ENCODE measurements around the gene SLC4A4.

The SLC4A4 gene

DNA sequence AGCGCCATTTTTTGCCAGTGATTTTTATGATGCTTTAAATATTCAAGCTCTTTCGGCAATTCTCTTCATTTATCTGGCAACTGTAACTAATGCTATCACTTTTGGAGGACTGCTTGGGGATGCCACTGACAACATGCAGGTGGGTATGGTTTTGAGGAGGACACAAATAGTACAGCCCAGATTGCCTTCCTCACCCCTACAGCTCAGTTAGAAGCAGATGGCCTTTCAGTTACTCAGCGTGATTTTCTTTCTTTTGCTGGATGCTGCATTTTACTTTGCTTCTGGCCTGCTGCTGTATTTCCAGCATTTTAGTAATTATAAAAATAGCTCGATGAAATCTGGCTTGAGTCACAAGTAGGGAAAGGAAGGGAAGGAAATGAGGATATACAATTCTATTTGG, 114.7 kb downstream of the SLC4A4 start:
- Mint-ChIP-seq H3K27me3 (no peaks in the 10 kb centered on the region), H3K4me1 (ENCODE audit: low read depth) (no peaks in the 10 kb centered on the region), H3K27ac (no peak overlapping the region), H3K9me3 (no peaks in the 10 kb centered on the region), H3K4me3 (no peak overlapping the region), H3K36me3 (ENCODE audit: low read depth) (no peaks in the 10 kb centered on the region)
- no peak for DNase-seq

DNA sequence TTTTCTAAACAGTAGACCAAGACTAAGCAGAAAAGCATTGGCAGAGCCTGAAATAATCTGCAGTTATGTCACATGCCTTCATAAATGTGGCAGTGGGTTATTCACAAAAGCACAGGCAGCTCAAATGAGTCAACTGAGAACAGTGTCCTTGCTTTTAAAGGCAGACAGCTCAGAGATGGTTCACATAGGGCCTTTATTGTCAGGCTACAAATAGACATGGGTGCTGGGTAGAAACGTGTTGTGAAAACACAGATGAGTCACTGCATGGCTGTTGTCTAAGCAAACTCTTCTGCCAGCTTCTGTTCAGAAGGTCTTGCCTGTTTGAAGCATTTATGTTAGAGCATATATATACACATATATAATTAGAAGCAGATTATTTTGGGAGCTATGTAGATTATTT, 118.0 kb downstream of the SLC4A4 start:
- Mint-ChIP-seq H3K27ac (no peak overlapping the region), H3K27me3 (no peaks in the 10 kb centered on the region), H3K9me3 (no peaks in the 10 kb centered on the region), H3K4me3 (no peak overlapping the region), H3K4me1 (ENCODE audit: low read depth) (no peaks in the 10 kb centered on the region), H3K36me3 (ENCODE audit: low read depth) (no peaks in the 10 kb centered on the region)
- DNase-seq = no peak

DNA sequence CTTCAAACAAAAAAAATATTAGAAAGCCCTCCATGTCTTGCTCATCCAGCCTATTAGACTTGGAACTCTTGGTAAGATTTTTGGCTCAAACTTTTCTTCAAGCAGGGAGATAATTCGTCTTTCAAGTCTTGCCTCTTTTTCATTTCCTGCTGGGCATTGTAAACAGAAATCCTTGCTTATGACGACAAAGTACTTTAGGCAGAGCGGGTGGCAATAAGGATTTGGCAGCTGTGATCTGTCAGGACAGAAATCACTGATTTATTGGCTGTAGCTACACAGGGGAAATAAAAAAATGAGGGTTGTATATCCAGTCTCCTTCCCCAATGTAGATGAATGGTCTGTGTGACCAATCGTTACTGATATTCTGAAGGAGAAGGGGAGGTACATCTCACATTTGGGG, 121.6 kb downstream of the SLC4A4 start:
- Mint-ChIP-seq H3K9me3 (no peaks in the 10 kb centered on the region), H3K27ac (no peak overlapping the region), H3K4me3 (no peak overlapping the region), H3K27me3 (no peaks in the 10 kb centered on the region), H3K4me1 (ENCODE audit: low read depth) (no peaks in the 10 kb centered on the region), H3K36me3 (ENCODE audit: low read depth) (no peaks in the 10 kb centered on the region)
- no peak for DNase-seq

DNA sequence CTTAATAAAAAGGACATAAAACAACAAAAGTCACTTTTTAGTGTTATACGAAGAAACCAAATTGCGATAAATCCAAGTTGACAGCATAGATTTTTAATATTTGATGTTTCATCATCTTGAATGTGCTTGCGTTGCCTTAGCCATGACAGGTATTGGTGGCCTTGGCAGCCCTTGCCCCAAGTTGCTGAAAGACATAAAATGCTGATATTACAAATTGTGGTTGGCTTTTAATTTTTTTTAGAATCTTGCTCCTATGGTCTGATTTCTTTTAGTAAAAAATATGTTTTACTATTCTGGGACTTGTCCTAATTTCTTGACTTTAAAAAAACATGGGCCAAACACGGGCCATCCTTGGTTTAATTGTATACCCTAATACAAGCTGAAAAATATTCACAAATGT, 122.6 kb downstream of the SLC4A4 start:
- no peak for DNase-seq
- Mint-ChIP-seq H3K4me1 (ENCODE audit: low read depth) (no peaks in the 10 kb centered on the region), H3K4me3 (no peak overlapping the region), H3K9me3 (no peaks in the 10 kb centered on the region), H3K36me3 (ENCODE audit: low read depth) (no peaks in the 10 kb centered on the region), H3K27ac (no peak overlapping the region), H3K27me3 (no peaks in the 10 kb centered on the region)

DNA sequence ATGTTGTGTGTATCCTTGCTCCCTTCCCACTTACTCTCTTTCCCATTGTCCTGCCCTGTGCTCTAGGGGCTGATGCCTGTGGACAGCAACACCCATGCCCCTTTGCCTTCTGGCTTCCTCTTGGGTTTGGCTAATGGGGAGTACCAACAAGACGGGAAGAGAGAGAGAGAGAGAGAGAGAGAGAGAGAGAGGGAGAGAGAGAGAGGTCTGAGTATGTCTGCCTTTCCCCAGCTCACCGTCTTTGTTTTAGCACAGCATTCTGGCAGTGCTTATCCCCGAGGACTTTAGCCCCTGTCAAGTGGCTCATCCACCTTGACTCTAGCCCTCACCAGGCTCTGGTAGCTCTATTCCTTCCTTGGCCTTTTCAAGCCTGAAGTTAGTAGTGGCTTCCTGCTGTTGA, 128.0 kb downstream of the SLC4A4 start:
- no peaks in the 10 kb centered on the region for H3K27me3 Mint-ChIP-seq
- H3K4me1 Mint-ChIP-seq (ENCODE audit: low read depth) = no peaks in the 10 kb centered on the region
- DNase-seq = no peak
- no peak overlapping the region for H3K4me3 Mint-ChIP-seq
- no peaks in the 10 kb centered on the region for H3K9me3 Mint-ChIP-seq
- no peaks in the 10 kb centered on the region for H3K36me3 Mint-ChIP-seq (ENCODE audit: low read depth)
- no peak overlapping the region for H3K27ac Mint-ChIP-seq

DNA sequence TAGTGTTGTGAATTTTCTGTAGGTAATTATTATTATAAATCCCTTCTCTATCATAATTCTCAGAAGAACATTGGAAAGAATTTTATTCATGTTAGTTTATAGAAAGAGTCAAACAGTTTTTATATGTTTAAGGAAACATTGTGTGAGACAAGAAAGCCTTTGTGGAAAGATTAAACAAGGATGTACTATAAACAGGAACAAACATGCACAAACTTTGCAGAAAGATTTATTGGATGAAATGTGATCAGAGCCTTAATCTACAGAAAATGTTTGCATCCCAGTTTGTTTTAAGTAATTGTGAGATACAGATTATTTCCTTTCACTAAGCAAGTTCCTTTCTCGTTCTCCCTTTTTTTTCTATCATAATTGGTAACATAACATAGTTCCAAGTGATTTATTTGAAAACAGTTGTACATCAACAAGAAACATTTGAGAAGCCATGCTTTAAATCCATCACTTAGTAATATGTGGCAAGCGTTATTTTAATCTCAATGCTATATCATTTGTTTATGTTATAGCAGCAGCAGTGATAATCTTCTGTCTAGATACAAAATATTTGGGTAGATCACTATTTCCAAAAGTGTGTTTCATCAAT, 129.4 kb downstream of the SLC4A4 start:
- Mint-ChIP-seq H3K36me3 (ENCODE audit: low read depth) (no peaks in the 10 kb centered on the region), H3K27ac (no peak overlapping the region), H3K4me1 (ENCODE audit: low read depth) (no peaks in the 10 kb centered on the region), H3K27me3 (no peaks in the 10 kb centered on the region), H3K9me3 (no peaks in the 10 kb centered on the region), H3K4me3 (no peak overlapping the region)
- DNase-seq = no peak

DNA sequence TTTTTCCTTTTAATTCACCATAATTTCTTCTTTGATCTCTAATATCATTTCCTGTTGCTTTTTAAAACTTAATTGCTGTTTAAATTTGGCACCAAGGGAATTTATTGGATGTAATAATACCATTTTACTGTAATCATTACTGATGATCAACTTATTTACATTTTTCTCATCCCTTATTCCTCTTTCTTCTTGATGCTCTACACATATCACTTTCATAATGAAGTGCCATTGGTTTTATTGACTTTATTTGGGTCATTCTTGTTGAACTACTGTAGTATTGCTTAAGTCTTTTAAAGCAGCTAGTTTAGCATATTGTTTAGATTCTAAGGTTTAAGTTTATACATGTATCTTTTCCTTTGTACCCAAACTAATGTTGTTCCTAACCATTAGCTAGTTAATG, 130.7 kb downstream of the SLC4A4 start:
- no peak for DNase-seq
- no peaks in the 10 kb centered on the region for H3K36me3 Mint-ChIP-seq (ENCODE audit: low read depth)
- H3K27ac Mint-ChIP-seq = no peak overlapping the region
- H3K4me1 Mint-ChIP-seq (ENCODE audit: low read depth) = no peaks in the 10 kb centered on the region
- no peaks in the 10 kb centered on the region for H3K27me3 Mint-ChIP-seq
- no peaks in the 10 kb centered on the region for H3K9me3 Mint-ChIP-seq
- no peak overlapping the region for H3K4me3 Mint-ChIP-seq

DNA sequence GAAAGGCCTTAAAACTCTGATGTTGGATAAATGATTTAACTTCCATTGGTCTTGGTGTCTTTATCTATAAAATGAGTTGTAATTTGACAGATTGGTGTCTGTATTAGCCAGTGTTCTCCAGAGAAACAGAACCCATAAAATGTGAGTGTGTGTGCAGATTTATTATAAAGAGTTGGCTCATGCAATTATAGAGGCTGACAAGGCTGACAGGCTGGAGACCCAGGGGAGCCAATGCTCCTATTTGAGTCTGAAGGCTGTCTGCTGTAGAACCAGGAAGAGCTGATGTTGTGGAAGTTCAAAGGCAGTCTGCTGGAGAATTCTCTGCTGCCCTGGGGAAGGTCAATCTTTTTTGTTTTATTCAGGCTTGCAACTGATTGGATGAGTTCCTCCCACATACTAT, 131.7 kb downstream of the SLC4A4 start:
- H3K27me3 Mint-ChIP-seq = no peaks in the 10 kb centered on the region

DNA sequence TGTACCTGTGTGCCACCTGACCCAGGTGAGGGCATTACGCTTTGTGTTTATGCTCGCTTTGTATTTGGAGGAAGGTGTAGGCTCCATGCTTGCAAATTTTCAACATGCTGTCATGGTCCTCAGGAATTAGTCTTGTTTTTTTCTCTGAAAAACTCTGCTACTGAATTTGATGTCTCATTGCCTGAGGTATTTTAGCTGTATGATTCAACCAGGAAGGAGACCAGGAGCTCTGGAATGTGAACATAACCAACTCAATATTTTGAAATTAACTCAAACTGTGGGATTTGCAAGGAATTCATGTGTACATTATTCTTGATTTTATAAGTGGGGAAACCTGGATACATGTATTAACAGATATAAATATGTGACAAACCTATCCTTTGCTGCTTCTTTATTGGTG, 134.1 kb downstream of the SLC4A4 start:
- no peaks in the 10 kb centered on the region for H3K9me3 Mint-ChIP-seq

More for the DNA sequence above, 131.7 kb downstream of the SLC4A4 start:
- Mint-ChIP-seq H3K36me3 (ENCODE audit: low read depth) (no peaks in the 10 kb centered on the region), H3K9me3 (no peaks in the 10 kb centered on the region), H3K4me1 (ENCODE audit: low read depth) (no peaks in the 10 kb centered on the region), H3K27ac (no peak overlapping the region), H3K4me3 (no peak overlapping the region)
- DNase-seq = no peak

DNA sequence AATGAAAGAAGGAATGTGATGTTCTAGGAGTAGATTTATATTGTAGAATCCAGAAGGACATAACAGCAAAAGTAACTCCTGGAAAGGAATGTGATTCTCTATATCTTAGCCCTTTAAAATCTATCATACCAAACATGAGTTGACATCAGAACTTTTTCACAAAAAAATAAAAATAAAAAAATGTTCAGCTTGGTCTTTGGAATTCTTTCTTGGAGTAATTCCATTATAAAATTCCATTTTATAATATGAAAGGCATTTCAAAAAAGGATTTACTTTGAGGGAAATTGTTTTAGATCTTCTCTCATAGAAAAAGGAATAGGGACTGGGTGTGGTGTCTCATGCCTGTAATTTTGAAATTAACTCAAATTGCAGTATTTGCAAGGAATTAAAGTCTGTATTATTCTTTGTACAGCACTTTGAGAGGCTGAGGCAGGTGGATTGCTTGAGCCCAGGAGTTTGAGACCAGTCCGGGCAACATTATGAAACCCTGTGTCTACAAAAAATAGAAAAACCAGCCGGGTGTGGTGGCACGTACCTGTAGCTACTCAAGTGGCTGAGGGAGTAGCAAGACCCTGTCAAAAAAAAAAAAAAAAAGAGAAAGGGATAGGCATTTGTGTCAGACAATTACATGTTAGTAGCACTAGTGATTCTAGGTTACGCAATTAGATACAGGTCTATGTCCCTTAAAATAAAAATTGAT, 134.9 kb downstream of the SLC4A4 start:
- H3K27ac Mint-ChIP-seq = no peak overlapping the region
- no peak overlapping the region for H3K4me3 Mint-ChIP-seq
- no peaks in the 10 kb centered on the region for H3K4me1 Mint-ChIP-seq (ENCODE audit: low read depth)
- no peaks in the 10 kb centered on the region for H3K9me3 Mint-ChIP-seq
- no peak for DNase-seq
- no peaks in the 10 kb centered on the region for H3K27me3 Mint-ChIP-seq
- no peaks in the 10 kb centered on the region for H3K36me3 Mint-ChIP-seq (ENCODE audit: low read depth)

More for the DNA sequence above, 134.1 kb downstream of the SLC4A4 start:
- DNase-seq = no peak
- H3K36me3 Mint-ChIP-seq (ENCODE audit: low read depth) = no peaks in the 10 kb centered on the region
- no peak overlapping the region for H3K4me3 Mint-ChIP-seq
- H3K27ac Mint-ChIP-seq = no peak overlapping the region
- H3K27me3 Mint-ChIP-seq = no peaks in the 10 kb centered on the region
- H3K4me1 Mint-ChIP-seq (ENCODE audit: low read depth) = no peaks in the 10 kb centered on the region

DNA sequence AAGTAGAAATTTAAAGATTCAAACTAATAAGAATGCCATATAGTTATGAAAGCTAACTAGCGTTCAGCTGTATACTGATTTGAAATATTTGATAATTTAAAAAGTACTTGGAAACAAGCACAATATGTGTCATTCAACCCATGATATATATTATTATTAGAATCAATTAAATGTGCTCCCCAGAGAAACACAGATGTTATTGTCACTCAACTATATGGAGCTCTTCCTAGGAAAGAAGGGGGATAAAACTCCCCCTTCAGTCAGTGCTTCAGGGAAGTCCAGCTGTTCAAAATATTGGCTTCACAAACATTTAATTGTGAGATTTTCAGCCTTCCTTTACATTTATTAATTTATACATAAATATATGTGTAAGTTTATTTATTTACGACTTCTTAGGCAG, 135.9 kb downstream of the SLC4A4 start:
- no peaks in the 10 kb centered on the region for H3K9me3 Mint-ChIP-seq
- H3K27ac Mint-ChIP-seq = no peak overlapping the region
- H3K4me1 Mint-ChIP-seq (ENCODE audit: low read depth) = no peaks in the 10 kb centered on the region
- DNase-seq = no peak
- H3K36me3 Mint-ChIP-seq (ENCODE audit: low read depth) = no peaks in the 10 kb centered on the region
- no peak overlapping the region for H3K4me3 Mint-ChIP-seq
- H3K27me3 Mint-ChIP-seq = no peaks in the 10 kb centered on the region

DNA sequence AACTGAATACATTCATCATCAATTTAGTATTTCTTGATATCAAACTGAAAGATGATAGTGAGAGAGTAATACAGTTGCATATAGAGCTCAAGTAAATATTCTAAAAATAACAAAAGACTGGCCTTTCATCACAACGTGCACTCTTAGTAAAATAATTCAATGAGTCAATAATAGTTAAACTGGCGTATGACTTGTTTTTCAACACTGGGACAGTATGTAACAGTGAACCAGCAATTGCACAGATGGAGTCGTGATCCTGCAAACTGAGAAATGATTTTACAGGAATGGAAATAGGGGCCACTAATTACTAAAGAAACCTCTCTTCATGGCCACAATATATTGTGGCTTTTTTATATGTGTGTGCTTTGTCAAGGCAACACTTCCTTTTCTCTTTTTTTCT, 137.4 kb downstream of the SLC4A4 start:
- no peaks in the 10 kb centered on the region for H3K9me3 Mint-ChIP-seq
- no peaks in the 10 kb centered on the region for H3K27me3 Mint-ChIP-seq
- no peak for DNase-seq
- H3K4me1 Mint-ChIP-seq (ENCODE audit: low read depth) = no peaks in the 10 kb centered on the region
- H3K4me3 Mint-ChIP-seq = no peak overlapping the region
- no peak overlapping the region for H3K27ac Mint-ChIP-seq
- H3K36me3 Mint-ChIP-seq (ENCODE audit: low read depth) = no peaks in the 10 kb centered on the region

DNA sequence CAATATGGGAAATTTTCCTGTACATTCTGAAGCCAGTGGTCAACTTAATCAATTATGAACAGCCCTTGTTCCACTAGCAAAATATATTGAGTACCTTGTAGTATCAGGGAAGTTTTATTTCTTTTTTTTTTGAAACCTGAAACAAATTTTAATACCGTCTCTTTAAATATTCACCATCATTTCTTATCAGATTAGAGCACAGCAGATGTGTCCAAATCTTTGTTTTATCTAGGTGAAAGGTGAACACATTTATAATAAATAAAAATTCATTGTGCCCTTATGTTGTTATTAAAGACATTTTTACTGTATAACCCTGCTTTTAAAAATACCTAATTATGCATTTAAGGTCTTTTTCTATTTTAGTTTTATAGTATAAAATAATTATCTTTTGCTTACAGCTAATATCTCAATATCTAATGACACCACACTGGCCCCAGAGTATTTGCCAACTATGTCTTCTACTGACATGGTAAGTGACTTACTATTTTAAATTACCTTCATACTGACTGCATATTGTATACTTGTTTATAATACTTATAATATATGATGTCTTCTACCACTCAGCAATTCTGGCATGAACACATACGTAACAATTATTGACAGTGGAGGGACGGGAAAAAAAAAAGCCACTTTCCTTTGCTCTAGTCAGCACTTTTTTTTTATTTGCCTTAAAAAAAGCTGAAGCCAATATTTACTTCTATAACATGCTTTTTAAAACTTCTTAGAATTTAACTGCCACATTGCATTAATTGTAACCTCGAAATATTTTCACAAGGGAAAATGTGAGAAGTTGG, 147.9 kb downstream of the SLC4A4 start:
- no peak overlapping the region for H3K27ac Mint-ChIP-seq
- DNase-seq = no peak
- H3K4me1 Mint-ChIP-seq (ENCODE audit: low read depth) = no peaks in the 10 kb centered on the region
- peaks cover 2% of the 10 kb centered on the region for H3K27me3 Mint-ChIP-seq
- no peak overlapping the region for H3K4me3 Mint-ChIP-seq
- H3K9me3 Mint-ChIP-seq = no peaks in the 10 kb centered on the region
- no peaks in the 10 kb centered on the region for H3K36me3 Mint-ChIP-seq (ENCODE audit: low read depth)

DNA sequence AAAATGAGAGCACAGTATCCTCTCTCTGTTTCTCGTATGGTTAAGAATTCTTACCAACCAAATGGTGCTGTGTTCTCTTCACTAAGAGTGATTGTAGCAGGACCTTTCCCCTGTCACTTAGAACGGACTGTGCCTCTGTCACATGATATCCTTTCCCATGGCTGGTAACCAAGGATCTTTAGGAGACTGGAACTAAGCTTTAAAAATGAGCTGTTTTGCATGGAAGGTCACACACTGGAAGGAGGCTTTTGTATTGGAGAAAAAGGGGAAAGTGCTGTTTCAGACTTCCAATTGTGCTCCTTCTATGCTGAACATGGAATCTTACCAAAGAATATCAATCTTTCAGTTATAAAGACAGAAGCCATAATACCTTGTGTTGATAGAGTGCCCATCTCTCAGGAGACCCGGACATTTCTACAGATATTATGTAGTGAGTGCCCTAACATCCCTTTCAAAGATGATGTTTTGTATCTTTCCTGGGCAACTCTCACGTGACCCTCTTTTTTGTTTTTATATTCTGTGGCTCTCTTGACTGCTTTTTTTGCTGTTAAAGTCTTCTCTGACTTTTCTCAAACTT, 148.6 kb downstream of the SLC4A4 start:
- no peak overlapping the region for H3K4me3 Mint-ChIP-seq
- H3K4me1 Mint-ChIP-seq (ENCODE audit: low read depth) = no peaks in the 10 kb centered on the region
- H3K27ac Mint-ChIP-seq = no peak overlapping the region
- H3K9me3 Mint-ChIP-seq = no peaks in the 10 kb centered on the region
- H3K27me3 Mint-ChIP-seq = peaks cover 2% of the 10 kb centered on the region
- DNase-seq = no peak
- H3K36me3 Mint-ChIP-seq (ENCODE audit: low read depth) = no peaks in the 10 kb centered on the region

DNA sequence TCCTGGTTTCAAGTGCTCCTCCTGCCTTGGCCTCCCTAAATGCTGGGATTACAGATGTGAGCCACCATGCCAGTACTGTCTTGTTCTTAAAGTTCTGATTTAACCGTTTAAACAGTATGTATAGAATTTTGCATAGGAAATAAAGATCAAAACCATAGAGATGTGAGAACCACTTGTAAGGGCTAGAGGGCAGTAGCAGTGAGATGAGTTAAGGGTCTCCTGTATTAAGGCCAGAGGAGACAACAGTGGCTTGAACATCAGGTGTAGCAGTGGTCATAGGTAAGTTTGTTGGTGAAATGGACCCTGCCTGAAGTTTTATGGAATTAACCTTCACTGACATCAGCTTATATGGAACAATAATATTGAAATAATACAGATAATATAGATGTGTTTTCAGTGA, 155.7 kb downstream of the SLC4A4 start:
- Mint-ChIP-seq H3K4me3 (no peak overlapping the region), H3K27me3 (no peaks in the 10 kb centered on the region), H3K27ac (no peak overlapping the region), H3K4me1 (ENCODE audit: low read depth) (no peaks in the 10 kb centered on the region), H3K36me3 (ENCODE audit: low read depth) (no peaks in the 10 kb centered on the region), H3K9me3 (no peaks in the 10 kb centered on the region)
- no peak for DNase-seq
